GM06990 (cell line): ENCODE data around the gene SERPINA1.

Source experiments
- DNase-seq: peaks from one replicate; pipeline ENCODE4 v3.0.0-alpha.2; 2011; ENCODE audit not compliant: insufficient read length; ENCODE audit errors: extremely low read depth
- H3K27me3 ChIP-seq: replicated peaks from 2 replicates; pipeline ENCODE4 v1.6.0; 2011; ENCODE audit warnings: low read length; ENCODE audit not compliant: control insufficient read depth, insufficient read depth
- H3K36me3 ChIP-seq: 2 replicates; pipeline ENCODE4 v1.5.1; 2011; ENCODE audit warnings: low read length; ENCODE audit not compliant: control insufficient read depth, insufficient read depth
- H3K4me3 ChIP-seq: replicated peaks from 2 replicates; pipeline ENCODE4 v1.5.1; 2011; ENCODE audit warnings: low read depth, mild to moderate bottlenecking, control low read depth, low read length
- CTCF ChIP-seq: IDR thresholded peaks from 2 replicates; pipeline ENCODE4 v1.5.1; 2011; ENCODE audit warnings: low read length, control low read depth, mild to moderate bottlenecking, inconsistent platforms; ENCODE audit not compliant: insufficient read depth, poor library complexity, severe bottlenecking

SERPINA1 gene

GRCh38 chr14:94394025-94394493 is 5.7 kb upstream of the SERPINA1 start:
- Histone ChIP-seq H3K36me3 (no peaks in the 10 kb centered on the region), H3K4me3 (no peak overlapping the region), H3K27me3 (no peaks in the 10 kb centered on the region)
- DNase-seq = no peak
- TF ChIP-seq CTCF = no peak

- TF ChIP-seq CTCF = no peak
- no peak for DNase-seq
- H3K4me3 ChIP-seq = no peak overlapping the region
- H3K36me3 ChIP-seq = no peaks in the 10 kb centered on the region
- no peaks in the 10 kb centered on the region for H3K27me3 ChIP-seq
Measured at GRCh38 chr14:94393474-94393873, 5.1 kb upstream of the SERPINA1 start.

GRCh38 chr14:94392510-94392935 is 4.1 kb upstream of the SERPINA1 start:
- Histone ChIP-seq H3K36me3 (no peaks in the 10 kb centered on the region), H3K4me3 (no peak overlapping the region), H3K27me3 (no peaks in the 10 kb centered on the region)
- no peak for DNase-seq
- no peak for TF ChIP-seq CTCF

GRCh38 chr14:94391281-94391975 is 3.0 kb upstream of the SERPINA1 start:
- DNase-seq = no peak
- Histone ChIP-seq H3K27me3 (no peaks in the 10 kb centered on the region), H3K36me3 (no peaks in the 10 kb centered on the region), H3K4me3 (no peak overlapping the region)
- TF ChIP-seq CTCF = no peak

GRCh38 chr14:94390372-94391086 is 2.1 kb upstream of the SERPINA1 start:
- H3K4me3 ChIP-seq = no peak overlapping the region
- TF ChIP-seq CTCF = no peak
- no peak for DNase-seq

More at GRCh38 chr14:94390372-94391086, 2.1 kb upstream of the SERPINA1 start:
- Histone ChIP-seq H3K27me3 (no peaks in the 10 kb centered on the region), H3K36me3 (no peaks in the 10 kb centered on the region)
